HG02642 (cell line): ENCODE measurements around the gene SVOPL.
"Not testable (repeated sequence)": the region's sequence is repeated elsewhere in the genome, so short reads cannot be mapped to it uniquely, and the experiment has no call there.

Experiments used
- ATAC-seq: cut with Tn5 transposase; IDR thresholded peaks from one replicate; pipeline ENCODE4 v1.9.1; 2021; ENCODE audit warnings: mild to moderate bottlenecking; ENCODE audit not compliant: unreplicated experiment, poor library complexity

The SVOPL gene

GRCh38 chr7:138710536-138711385 is 9.6 kb upstream of the SVOPL start:
- no peak for ATAC-seq

- ATAC-seq = no peak
These were observed 4.0 kb upstream of the SVOPL start for GRCh38 chr7:138705167-138705566.

GRCh38 chr7:138701537-138701923 is 368 bp upstream of the SVOPL start:
- ATAC-seq = no peak

- no peak for ATAC-seq
These were observed 1.5 kb downstream of the SVOPL start for GRCh38 chr7:138699661-138700060.

GRCh38 chr7:138698281-138698680 is 2.9 kb downstream of the SVOPL start:
- no peak for ATAC-seq

GRCh38 chr7:138697535-138698182 is 3.5 kb downstream of the SVOPL start:
- ATAC-seq = no peak

- ATAC-seq = not testable (repeated sequence)
These were observed 5.4 kb downstream of the SVOPL start for GRCh38 chr7:138695776-138696175.

- ATAC-seq = no peak
These were observed 6.1 kb downstream of the SVOPL start for GRCh38 chr7:138695106-138695505.

- no peak for ATAC-seq
These were observed 10.0 kb downstream of the SVOPL start for GRCh38 chr7:138691178-138691577.

GRCh38 chr7:138690495-138690894 is 10.7 kb downstream of the SVOPL start:
- no peak for ATAC-seq

GRCh38 chr7:138688037-138688436 is 13.1 kb downstream of the SVOPL start:
- not testable (repeated sequence) for ATAC-seq

- ATAC-seq = no peak
These were observed 16.8 kb downstream of the SVOPL start for GRCh38 chr7:138684340-138684739.

GRCh38 chr7:138679793-138680192 is 21.4 kb downstream of the SVOPL start:
- ATAC-seq = no peak

- no peak for ATAC-seq
These were observed 30.6 kb downstream of the SVOPL start for GRCh38 chr7:138670594-138670993.

GRCh38 chr7:138669364-138669763 is 31.8 kb downstream of the SVOPL start:
- ATAC-seq = no peak

GRCh38 chr7:138668946-138669345 is 32.2 kb downstream of the SVOPL start:
- ATAC-seq = no peak

GRCh38 chr7:138668229-138668596 is 32.9 kb downstream of the SVOPL start:
- ATAC-seq = no peak

GRCh38 chr7:138667535-138668228 is 33.5 kb downstream of the SVOPL start:
- no peak for ATAC-seq

- no peak for ATAC-seq
These were observed 34.8 kb downstream of the SVOPL start for GRCh38 chr7:138666385-138666784.

GRCh38 chr7:138665669-138666140 is 35.5 kb downstream of the SVOPL start:
- ATAC-seq = no peak

GRCh38 chr7:138665249-138665648 is 35.9 kb downstream of the SVOPL start:
- no peak for ATAC-seq
